Measurements from ENCODE around the gene NCOA7. TPM values are rescaled to one million over a fixed set of nuclear protein-coding genes. Genes with fewer than 3 reads are reported as not detected.

NCOA7 gene
- total and polyA plus RNA-seq, 9 of the 15 experiments (the other 6 are each of a cell fraction or from before 2014, with no cell fraction given), result 5.8 to 14.6 (median 9.3) TPM

- Histone ChIP-seq H3K36me3 (ENCODE audit: control insufficient read depth, insufficient read depth, low read length) (peaks cover 5% of the 10 kb centered on the region), H3K27ac (ENCODE audit: extremely low read depth, low read depth, low read length) (no peak overlapping the region), H2AFZ (ENCODE audit: low read depth, low read length) (no peak overlapping the region), H3K27me3 (ENCODE audit: control insufficient read depth in 2 of 2, insufficient read depth in 2 of 2, low read length in 2 of 2) (no peaks in the 10 kb centered on the region), H3K9me3 (replicated peaks; ENCODE audit: control insufficient read depth, insufficient read depth, low read depth, low read length) (no peaks in the 10 kb centered on the region), H3K4me3 (no peak overlapping the region), H4K20me1 (replicated peaks; ENCODE audit: control insufficient read depth, insufficient read depth, low read length) (no peaks in the 10 kb centered on the region), H3K4me1 (replicated peaks in 1 of 2; ENCODE audit: control insufficient read depth in 2 of 2, insufficient read depth in 2 of 2, low read length in 2 of 2) (peaks cover 5 to 14% of the 10 kb centered on the region in 2 experiments; a peak in 4 of 5 replicates), H3K9me1 (ENCODE audit: control insufficient read depth, insufficient read depth, low read length) (peaks cover 3% of the 10 kb centered on the region), H3K79me2 (ENCODE audit: control insufficient read depth, insufficient read depth, low read length) (peaks cover 34% of the 10 kb centered on the region), H3K9ac (ENCODE audit: insufficient read depth in 1 of 2, low read depth in 2 of 2, low read length in 2 of 2) (no peak overlapping the region), H3K4me2 (ENCODE audit: insufficient read depth, low read length) (no peak overlapping the region)
- in situ Hi-C loops (cut with MboI) (no loop called here), intact Hi-C loops (cut with micrococcal nuclease) (no loop called here)
- no peak for TF ChIP-seq TEAD4 (IDR thresholded peaks at IDR 0.05; ENCODE audit: low read length)
- TF ChIP-seq TEAD4 (CRISPR knock-in tag; IDR thresholded peaks at IDR 0.05; ENCODE audit: borderline replicate concordance), result no peak
- no peak for TF ChIP-seq PKNOX1 (IDR thresholded peaks at IDR 0.05)
- TF ChIP-seq CXXC5 (CRISPR knock-in tag; IDR thresholded peaks at IDR 0.05), result no peak
- no peak for TF ChIP-seq POLR2B (IDR thresholded peaks at IDR 0.05; ENCODE audit: low read depth, partially characterized antibody)
- no peak for TF ChIP-seq CHCHD3 (CRISPR knock-in tag; IDR thresholded peaks at IDR 0.05)
- TF ChIP-seq PHF21A (IDR thresholded peaks at IDR 0.05; ENCODE audit: borderline replicate concordance, low read depth), result no peak
- TF ChIP-seq SMARCC2 (IDR thresholded peaks at IDR 0.05; ENCODE audit: low read depth), result no peak
- TF ChIP-seq HMG20A (CRISPR knock-in tag; conservative IDR thresholded peaks at IDR 0.05), result no peak
- TF ChIP-seq TAF1 (IDR thresholded peaks at IDR 0.05; ENCODE audit: control insufficient read depth, extremely low read depth, insufficient read depth, low read length, severe bottlenecking), result no peak
- TF ChIP-seq E2F1 (CRISPR knock-in tag; IDR thresholded peaks at IDR 0.05), result no peak
- TF ChIP-seq PHF8 (IDR thresholded peaks at IDR 0.05; ENCODE audit: borderline replicate concordance, low read length), result no peak
- no peak for TF ChIP-seq CREB3L1 (IDR thresholded peaks at IDR 0.05; ENCODE audit: borderline replicate concordance, low read depth)
- TF ChIP-seq TFAP4 (CRISPR knock-in tag; IDR thresholded peaks at IDR 0.05; ENCODE audit: borderline replicate concordance), result no peak
- ATAC-seq (no peak), DNase-seq (ENCODE audit: extremely low read depth in 1 of 4, low spot score in 3 of 4) (no peak), FAIRE-seq (no peak)
- ChIA-PET POLR2A (interaction anchor here (0.9 to 2.7 kb wide), 3 partner anchors 14 to 170 kb away, joined by 3 to 8 read pairs (median 4); partner anchors contain the start of gene HINT3), CTCF (ENCODE audit: low intra/inter-chr PET ratio) (no interaction called here)
- BruUV-seq (replicated peaks), result no TSS peak
- WGBS (ENCODE audit: insufficient coverage, low coverage, missing lambda C conversion rate), result 85% methylated on average over 5 of the region's 5 CpGs
Observed at GRCh38 chr6:125794342-125795137, 3.8 kb downstream of the NCOA7 start.
